ENCODE measurements around the gene KCTD21.
A peak's percentile ranks its signal among the peaks of the same experiment; 100 is the strongest.
"Not testable (repeated sequence)": the region's sequence is repeated elsewhere in the genome, so short reads cannot be mapped to it uniquely, and the experiment has no call there.

KCTD21 gene, protein sequence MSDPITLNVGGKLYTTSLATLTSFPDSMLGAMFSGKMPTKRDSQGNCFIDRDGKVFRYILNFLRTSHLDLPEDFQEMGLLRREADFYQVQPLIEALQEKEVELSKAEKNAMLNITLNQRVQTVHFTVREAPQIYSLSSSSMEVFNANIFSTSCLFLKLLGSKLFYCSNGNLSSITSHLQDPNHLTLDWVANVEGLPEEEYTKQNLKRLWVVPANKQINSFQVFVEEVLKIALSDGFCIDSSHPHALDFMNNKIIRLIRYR

DNA sequence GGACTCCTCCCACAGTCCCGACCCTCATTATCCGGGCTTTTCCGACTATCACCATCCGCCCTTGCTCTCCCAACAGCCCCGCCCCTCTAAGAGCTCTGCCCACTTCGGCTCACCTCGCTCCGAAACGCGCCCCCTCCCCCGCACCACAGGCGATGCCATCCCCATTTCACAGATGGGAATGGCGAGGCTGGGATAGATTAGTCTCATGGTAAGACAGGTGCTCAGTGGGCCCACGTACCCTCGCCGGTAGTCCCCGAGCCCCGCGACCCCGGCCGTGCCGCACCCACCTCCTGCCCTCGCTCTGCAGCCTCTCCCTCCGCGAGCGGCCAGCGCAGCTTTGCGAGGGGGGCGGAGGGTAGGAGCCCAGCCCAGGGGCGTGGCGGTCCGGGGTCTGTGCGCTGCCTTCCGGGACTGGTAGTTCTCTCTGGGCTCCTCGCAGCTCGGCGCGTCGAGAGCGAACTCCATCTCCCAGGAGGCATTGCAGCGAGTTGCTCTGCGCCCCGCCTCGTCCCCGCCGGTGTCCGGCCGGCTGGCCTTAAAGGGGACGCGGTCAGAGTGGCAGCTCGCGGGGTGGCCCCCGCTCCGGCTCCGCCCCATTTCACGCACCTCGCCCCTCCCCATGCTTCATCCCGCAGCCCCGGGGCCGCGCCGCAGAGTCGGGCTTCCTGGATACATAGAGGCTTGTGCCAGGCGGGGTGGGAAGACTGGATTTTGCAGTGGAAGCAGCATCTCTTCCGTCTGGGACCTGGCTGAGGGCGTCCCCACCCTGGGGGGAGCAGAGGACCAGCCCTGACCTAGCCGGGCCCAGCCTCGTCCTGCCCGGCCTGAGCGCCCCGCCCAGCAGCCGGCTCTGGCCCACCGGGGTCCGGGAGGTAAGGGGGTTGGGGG lies at the start of gene KCTD21, which contains the start of gene USP35:
Gene KCTD21, minus strand, starts transcription at position 341 of the 888 bp plus-strand sequence. CDS start 14,072 bp downstream, outside the sequence.
Gene USP35, plus strand, starts transcription at position 634 of the 888 bp plus-strand sequence. CDS start 7,327 bp downstream, outside the sequence.
- DNase-seq (ENCODE audit: low read depth in 2 of 2): peak; percentile 85 to 92

DNA sequence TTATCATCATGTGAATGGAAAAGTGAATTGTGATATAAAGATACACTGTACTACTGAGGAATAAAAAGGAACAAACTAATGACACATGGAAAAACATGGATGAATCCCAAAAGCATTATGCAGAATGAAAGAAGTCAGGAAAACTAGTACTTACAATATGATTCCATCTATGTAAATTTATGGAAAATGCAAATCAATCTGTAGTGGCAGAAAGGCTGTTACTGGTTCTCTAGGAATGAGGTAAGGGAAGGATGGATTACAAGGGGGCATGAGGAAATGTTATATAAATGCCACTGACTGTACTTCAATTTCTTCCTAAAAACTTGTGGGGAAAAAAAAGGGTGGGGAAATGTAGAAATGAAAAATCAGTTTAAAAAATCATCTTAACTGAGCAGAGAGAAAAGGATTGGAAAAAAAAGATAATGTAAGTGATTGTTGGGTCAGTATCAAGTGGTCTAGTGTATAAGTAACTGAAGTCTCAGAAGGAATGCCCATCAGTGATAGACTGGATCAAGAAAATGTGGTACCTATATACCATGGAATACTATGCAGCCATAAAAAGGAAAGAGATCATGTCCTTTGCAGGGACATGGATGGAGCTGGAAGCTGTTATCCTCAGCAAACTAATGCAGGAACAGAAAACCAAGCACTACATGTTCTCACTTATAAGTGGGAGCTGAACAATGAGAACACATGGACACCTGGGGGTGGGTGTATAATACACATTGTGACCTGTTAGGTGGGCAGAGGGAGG lies 49.0 kb upstream of the KCTD21 start:
- no peak for DNase-seq (ENCODE audit: low read depth in 2 of 2)

DNA sequence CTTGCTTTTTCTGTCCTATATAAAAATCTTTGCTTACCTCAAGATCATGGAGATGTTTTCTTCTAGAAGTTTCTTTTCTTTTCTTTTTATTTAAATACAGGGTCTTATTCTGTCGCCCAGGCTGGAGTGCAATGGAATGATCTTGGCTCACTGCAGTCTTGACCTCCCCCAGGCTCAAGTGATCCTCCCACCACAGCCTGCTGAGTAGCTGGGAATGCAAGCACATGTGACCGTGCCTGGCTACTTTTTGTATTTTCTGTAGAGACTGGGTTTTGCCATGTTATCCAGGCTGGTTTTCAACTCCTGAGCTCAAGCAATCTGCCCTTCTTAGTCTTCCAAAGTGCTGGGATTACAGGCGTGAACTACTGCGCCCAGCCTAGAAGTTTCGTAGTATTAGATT lies 45.6 kb upstream of the KCTD21 start:
- no peak for DNase-seq (ENCODE audit: low read depth in 2 of 2)

DNA sequence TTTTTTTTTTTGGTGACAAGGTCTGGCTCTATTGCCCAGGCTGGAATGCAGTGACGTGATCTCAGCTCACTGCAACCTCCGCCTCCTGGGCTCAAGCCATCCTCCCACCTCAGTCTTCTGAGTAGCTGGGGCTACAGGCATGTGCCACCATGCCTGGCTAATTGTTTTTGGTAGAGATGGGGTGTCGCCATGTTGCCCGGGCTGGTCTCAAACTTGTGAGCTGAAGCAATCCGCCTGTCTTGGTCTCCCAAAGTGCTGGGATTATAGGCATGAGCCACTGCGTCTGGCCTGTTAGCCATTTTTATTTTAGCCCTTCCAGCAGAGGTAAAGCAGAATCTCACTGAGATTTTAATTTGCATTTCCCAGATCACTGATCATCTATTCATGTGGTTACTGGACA lies 44.6 kb upstream of the KCTD21 start:
- not testable (repeated sequence) for DNase-seq (ENCODE audit: low read depth in 2 of 2)

DNA sequence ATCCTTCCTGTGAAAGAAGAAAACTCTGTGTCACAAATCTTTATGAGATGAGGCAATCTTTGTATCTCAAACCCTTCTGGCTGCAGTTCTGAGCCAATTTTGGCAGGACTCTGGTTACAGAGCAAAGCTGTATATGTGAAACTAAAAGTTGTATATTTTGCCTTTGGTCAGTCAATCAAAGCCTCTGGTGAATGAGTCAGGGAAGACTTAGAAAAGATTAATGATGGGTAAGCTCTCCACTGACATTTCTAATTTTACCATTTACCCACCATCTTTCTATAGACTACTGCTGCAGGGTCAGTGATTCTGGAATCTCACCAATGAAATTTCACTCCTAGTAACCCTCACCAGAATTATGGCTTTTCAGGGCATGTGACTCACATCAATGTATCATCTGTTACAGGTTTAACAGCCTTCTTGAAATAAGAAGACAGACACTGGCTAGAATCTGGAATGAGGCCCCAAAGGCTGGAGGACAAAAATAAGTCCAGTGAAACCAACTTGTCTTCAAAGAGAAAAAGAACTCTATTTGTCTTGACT lies 43.6 kb upstream of the KCTD21 start:
- DNase-seq (ENCODE audit: low read depth in 2 of 2): no peak

DNA sequence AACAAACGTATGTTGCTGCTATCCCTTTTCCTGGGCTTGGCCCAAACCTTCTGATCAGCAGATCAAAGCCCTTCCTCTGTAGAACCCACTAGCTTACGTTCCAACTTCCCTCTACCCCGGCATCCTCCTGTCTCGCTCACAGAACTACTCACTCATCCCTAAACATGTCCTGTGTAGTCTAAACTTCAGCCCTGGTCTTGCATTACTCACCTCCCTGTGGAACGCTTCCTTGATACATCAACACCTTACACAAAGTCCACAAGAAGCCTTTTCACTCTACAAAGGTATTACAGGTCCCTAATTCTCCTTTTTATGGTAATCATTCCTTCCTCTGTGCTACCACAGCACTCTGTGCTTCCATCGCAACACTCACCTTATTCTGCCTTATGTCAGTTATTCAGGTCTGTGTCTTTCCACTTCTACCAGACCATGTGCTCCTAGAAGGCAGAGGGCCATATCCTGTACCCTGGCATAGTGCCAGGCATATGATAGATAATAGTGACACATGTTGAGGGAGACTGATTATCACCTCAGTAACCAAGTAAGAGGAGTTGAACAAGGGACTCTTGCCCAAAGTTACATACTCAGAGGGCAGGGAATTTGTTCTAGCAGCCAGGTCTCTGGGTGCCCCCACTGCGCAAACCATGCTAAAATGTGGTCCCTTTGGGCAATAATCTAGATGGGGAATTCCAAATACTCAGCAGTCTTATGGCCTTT lies 41.9 kb upstream of the KCTD21 start:
- DNase-seq (ENCODE audit: low read depth in 2 of 2): no peak

DNA sequence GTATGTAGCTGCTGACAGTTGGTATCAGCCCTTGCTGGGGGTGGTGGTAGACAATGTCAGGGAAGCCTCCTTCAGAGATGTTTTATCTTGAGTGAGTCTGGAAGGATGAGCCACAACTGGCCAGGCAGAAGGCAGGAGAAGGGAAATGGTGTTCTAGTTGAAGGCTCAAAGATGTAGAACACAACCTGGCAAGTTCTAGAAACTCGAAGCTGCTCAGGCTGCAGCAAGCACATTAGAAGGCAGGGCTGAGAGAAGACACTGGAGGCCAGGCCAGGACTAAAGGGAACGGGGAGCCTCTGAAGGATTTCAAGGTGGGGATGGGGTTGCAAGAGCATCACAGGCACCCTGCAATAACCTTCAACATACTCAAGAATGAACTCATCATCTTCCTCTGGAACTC lies 40.7 kb upstream of the KCTD21 start:
- DNase-seq (ENCODE audit: low read depth in 2 of 2): no peak

DNA sequence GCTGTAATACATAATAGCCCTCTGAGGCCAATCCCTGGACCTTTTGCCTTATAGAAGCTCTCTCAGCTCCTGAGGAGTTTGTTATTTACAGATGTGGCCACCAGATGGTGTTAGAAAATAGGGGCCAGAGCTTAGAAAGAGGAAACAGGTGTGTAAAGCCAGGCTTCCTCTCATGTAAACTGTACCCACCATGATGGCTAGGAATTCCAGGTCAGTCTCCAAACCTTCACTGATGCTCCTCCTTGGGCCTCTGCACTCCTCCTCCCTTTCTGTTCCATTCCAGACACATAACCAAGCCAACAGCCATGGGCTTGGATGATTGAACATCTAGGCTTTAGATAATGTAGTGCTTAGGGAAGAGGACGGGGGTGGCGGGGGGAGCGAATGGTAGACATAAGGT lies 40.0 kb upstream of the KCTD21 start:
- no peak for DNase-seq (ENCODE audit: low read depth in 2 of 2)

DNA sequence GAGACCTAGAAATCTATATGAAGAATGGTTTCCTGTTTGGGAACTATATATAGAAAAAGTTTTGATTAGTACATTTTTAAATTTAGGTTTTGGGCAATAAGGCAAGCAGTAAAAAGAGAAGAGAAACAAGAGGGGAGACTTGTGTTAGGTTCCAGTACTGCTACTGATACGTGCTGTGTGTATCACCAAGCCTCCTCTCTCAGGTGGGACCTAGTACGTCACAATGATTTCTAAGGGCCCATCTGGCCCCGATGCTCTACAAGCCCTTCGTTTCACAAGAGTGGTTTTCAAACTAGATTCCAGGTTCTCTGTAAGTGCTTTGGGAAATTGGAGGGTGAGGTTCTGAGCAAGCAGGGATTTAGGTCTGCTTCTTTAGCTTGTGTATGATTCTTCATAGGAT lies 39.5 kb upstream of the KCTD21 start:
- DNase-seq (ENCODE audit: low read depth in 2 of 2): no peak

DNA sequence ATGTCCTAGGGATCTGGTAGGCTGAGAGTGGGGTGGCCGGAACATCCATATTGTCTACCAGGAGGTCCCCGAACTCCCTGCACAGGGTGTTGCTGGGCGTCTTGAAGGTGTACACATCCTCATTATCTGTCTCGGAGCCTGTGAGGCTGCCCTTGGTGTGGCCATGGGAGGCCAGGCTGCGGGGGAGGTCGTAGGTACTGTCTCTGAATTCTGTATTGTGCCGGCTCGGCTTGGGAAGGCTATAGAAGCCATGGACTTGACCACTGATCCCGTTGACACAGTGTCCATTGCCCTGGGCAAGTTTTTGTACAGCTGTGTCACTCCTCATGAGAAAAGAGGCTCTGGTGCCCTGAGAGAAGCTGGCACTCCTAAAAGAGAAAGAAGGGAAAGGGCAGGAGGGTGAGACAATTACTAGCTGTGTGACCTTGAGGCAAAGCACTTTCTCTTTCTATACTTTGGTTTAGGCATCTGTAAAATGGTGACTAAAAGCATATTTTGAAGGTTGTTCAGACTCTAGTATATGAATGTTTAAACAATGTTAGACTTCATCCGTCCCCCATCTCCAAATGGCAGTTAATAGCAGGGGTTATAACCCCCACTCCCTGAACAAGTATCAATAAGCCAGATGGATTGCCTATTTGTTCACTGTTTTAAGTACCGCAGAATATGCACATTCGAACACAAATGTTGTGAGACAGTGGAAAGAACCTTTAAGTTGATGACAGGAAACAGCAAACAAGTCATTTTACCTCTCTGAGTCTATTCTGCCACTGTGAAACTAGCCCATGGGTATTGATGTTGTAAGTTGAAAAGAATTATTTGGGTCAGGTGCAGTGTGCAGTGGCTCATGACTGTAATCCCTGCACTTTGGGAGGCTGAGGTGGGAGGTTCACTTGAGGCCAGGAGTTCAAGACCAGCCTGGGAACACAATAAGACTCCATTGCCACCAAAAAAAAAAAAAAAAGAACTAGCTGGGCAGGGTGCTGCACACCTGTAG lies 38.6 kb upstream of the KCTD21 start:
- DNase-seq (ENCODE audit: low read depth in 2 of 2): no peak

DNA sequence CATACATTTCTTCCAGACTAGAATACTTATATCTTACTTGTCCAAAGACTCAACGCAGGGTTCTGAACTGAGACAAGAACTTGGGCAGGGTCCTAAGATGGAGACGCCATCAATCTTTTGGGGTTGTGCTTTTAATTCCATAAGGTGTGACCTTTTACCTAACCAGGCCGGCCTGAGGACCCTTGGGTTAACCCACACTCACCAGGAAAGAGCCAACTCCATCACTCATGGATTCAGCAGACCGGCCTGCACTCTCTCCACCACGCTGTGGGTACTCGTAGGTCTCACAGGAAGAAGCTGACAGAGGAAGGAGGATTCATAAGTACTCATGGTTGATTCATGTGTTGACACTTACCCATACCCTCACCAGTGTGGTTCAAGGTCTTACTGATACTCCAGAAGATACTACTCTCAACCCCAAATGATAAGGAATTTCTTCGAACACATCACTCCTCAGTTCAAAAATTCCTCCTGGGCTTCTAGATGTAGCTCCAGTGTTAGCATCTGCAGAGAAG lies 36.5 kb upstream of the KCTD21 start:
- no peak for DNase-seq (ENCODE audit: low read depth in 2 of 2)

DNA sequence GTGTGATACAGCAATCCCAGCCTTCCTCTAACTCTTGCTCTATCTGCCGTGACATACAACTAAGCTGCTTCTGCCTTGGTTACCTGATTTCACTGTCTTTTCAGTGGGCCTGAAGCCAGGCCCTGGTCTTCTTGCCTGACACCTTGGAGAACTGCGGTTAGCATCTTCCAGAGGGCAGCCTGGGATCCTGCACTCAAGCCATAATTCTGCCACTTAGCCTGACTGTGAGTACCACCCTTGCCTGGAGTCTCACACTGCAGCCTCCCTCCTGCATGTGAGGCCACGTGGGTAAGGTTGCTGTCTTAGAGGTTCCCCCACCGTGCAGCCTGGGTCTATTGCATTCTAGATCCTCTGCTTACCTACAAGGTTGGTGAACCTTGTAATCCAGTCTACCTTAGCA lies 36.1 kb upstream of the KCTD21 start:
- no peak for DNase-seq (ENCODE audit: low read depth in 2 of 2)

DNA sequence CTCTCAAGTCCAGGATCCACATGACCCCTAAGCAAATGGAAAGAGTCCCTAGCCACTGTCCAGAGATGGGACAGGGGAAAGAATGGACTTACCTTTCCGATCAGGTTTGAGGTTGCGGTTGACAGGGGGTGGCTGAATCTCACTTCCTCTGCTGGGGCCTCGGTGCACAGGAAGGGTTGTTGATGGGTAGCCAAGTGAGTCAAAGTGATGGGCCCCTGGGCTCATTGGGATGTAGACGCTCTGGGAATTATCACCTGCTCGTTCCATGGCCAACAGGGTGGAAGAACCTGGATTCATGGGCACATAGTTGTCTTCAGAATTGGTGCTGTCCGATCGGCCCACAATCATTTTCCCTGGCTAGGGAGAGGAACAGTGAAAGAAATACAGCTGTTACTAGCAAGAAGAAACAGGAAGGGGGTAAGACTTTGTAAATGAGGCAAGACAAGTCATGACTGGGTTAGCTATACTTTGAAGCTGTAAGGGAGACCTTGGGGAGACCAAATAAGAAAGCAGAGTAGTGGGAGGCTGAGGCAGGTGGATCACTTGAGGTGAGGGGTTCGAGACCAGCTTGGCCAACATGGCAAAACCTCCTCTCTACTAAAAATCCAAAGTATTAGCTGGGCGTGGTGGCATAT lies 35.0 kb upstream of the KCTD21 start:
- no peak for DNase-seq (ENCODE audit: low read depth in 2 of 2)

DNA sequence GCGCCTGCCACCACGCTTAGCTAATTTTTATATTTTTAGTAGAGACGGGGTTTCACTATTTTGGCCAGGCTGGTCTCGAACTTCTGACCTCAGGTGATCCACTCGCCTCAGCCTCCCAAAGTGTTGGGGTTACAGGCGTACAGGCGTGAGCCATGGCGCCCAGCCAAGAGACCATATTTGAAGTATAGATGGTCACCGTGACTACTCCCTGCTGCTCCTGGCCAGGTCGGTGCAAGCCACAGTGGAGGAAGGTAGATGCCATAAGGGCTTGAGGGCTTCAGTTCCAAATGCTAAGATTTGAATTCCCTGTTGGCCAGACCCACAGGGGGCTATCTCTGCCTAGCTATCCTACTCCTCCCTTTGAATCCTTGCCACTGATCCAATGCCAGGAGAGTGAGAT lies 34.3 kb upstream of the KCTD21 start:
- not testable (repeated sequence) for DNase-seq (ENCODE audit: low read depth in 2 of 2)

DNA sequence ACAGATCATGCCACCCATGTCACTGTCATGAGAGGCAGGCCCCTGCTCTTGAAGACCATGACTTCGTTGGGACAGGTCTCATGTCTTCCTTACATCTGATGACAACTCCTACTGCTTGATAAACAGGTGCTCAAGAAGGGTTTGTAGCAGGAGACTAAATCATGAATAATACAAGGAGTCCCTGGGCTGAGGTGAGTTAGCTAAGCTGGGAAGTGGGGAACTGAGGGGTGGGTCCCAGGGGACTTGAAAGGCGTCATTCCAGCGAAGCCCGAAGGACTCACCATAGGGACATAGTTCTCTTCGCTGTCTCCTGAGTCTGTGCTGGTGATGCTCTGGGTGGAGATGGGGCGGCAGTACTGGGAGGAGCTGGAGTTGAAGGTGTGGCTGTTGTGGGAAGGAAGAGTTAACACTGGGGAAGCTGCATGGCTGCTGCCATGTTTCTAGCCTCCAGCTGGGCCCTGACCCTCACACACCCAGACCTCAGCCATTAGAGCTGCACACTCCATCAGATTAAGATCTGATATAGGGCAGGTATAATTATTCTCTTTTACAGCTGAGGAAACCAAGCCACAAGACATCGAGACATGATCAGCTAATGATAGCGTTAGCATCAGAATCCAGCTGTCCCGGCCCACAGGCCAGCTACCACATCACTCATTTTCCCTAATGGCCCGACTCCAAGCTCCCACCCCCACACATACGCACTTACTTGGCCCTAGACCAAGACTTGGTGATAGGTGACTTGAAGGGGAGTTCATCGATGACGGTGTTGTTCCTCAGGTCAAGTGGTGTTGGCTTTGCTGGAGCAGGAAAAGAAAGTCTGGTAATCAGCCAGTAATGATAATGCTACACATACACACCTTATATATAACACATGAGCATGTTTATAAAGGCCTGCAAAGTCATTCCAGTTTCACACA lies 33.2 kb upstream of the KCTD21 start:
- no peak for DNase-seq (ENCODE audit: low read depth in 2 of 2)

DNA sequence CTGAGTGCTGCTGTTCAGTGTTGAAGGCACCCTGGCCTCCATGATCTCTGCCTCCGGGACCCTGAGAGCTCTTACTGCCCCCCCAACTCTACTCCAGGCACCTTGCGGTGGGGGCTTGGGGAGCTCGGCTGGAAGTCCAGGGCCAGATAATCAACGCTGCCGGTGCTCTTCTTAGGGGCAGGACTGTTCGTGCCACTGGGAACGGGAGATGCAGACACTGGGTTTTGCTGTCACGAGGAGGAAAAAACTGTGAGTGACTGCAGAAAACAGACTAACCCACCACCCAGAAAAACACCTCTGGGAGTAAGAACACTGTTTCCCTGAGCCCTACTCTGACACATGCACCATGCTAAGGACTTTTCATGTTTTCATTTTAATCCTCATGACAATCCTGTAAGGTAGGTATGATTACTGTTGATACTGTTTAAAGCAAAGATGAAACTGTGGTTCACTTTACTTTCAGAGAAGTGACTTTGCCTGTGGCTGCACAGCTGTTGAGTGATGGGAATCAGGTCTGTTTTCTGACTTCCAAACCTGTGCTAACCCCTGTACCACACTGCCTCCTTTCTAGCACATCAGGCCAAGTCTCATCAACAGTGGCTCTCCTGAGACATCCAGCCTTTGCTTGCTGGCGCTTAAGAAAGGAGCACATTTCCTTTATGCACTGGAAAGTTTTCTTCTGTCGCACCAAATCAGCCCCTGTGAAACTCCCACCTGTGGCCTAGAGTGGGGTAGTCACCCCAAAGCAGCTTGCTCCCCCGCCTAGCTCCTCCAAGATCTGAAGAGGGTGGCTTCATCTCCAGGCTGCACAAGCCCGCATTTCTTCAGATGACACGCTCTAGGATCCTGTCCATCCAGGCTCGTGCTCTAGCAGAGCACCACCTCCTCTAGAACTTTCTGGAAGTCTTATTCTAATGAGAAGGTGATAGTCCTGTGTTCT lies 32.1 kb upstream of the KCTD21 start:
- no peak for DNase-seq (ENCODE audit: low read depth in 2 of 2)

Data from stimulated activated CD4-positive, alpha-beta T cell treated with anti-CD3 and anti-CD28 coated beads, Interleukin-4, amount 100 ng/mL, for 48 hours (primary cell).